Transverse colon (tissue), 4 donors: ENCODE data around the gene ZNF485. TPM values are rescaled to one million over a fixed set of nuclear protein-coding genes. Genes with fewer than 3 reads are reported as not detected.
A peak's percentile ranks its signal among the peaks of the same experiment; 100 is the strongest.

ENCODE experiments used
- DNase-seq: peaks from one replicate; pipeline ENCODE4 v3.0.0-alpha.2; 2019
- H3K27ac ChIP-seq, 4 donors: fragments of 200-600 bp; sonication (generic); 2 replicates each; pipeline ENCODE4 v1.5.1; 2016 to 2018; ENCODE audit warnings: inconsistent platforms in 4 of 4
- H3K27me3 ChIP-seq: fragments of 200-600 bp; sonication (generic); 2 replicates; pipeline ENCODE4 v1.5.1; 2017; ENCODE audit warnings: inconsistent platforms
- H3K36me3 ChIP-seq, 4 donors: fragments of 200-600 bp; sonication (generic); 2 replicates each; pipeline ENCODE4 v1.5.1; 2017 to 2019; ENCODE audit warnings: inconsistent platforms in 4 of 4
- H3K4me1 ChIP-seq, 4 donors: fragments of 200-600 bp; sonication (generic); 2 replicates each; pipeline ENCODE4 v1.5.1; 2017 to 2020; ENCODE audit warnings: inconsistent platforms in 4 of 4
- H3K4me3 ChIP-seq, 4 donors: fragments of 200-600 bp; sonication (generic); 1 replicate in 1 of 4; 2 replicates in 3 of 4; pipeline versions ENCODE4 v1.5.1 to v1.6.1; 2017 to 2019; ENCODE audit warnings: inconsistent platforms in 4 of 4
- H3K9me3 ChIP-seq, 2 donors: fragments of 200-600 bp; sonication (generic); 2 replicates each; pipeline ENCODE4 v1.5.1; 2017 to 2019; ENCODE audit warnings: inconsistent platforms in 2 of 2
- CTCF ChIP-seq, 5 experiments: fragments of 200-600 bp in 3 of 5; fragments of 450-650 bp in 2 of 5; sonication (generic) in 3 of 5; IDR thresholded peaks; 1 replicate in 2 of 5; 2 replicates in 3 of 5; pipeline ENCODE4 v1.5.1; 2016 to 2017; ENCODE audit warnings: antibody characterized with exemption in 5 of 5, inconsistent platforms in 3 of 5, mild to moderate bottlenecking in 2 of 5, moderate library complexity in 1 of 5
- EP300 ChIP-seq: sonication (generic); formaldehyde crosslinking; IDR thresholded peaks from one replicate; pipeline ENCODE4 v1.6.1; 2017; ENCODE audit warnings: antibody characterized with exemption, low read depth
- POLR2A ChIP-seq: fragments of 450-650 bp; IDR thresholded peaks from one replicate; pipeline ENCODE4 v1.6.1; 2016; ENCODE audit warnings: antibody characterized with exemption, mild to moderate bottlenecking, moderate library complexity
- POLR2AphosphoS5 ChIP-seq, 3 donors: sonication (generic); formaldehyde crosslinking; IDR thresholded peaks; one replicate each; pipeline ENCODE4 v1.6.1; 2016; ENCODE audit warnings: antibody characterized with exemption in 3 of 3
- WGBS, 2 donors: methylation state at CpG; one replicate each; pipeline ENCODE4 v1.1.5; 2018; ENCODE audit warnings: low coverage in 1 of 2; 5-methylcytosine and 5-hydroxymethylcytosine counted together
- in situ Hi-C, 4 donors: fragments of 200-750 bp; cut with MboI; loops; one replicate each; pipeline versions ENCODE4 v1.15.0 to v1.15.1; 2017; ENCODE audit warnings: low sequenced_read_pairs in 3 of 4, low pct_ligation_motif_present in 1 of 4, low pct_unique_long_range_greater_than_20kb in 1 of 4
- intact Hi-C: fragments of 100-400 bp; cut with DNase I; formaldehyde crosslinking; loops from one replicate; pipeline ENCODE4 v1.15.1; 2023; ENCODE audit warnings: low total_unique reads
- total RNA-seq, 4 donors: library from RNA; depleted of rRNA; stranded (reverse); fragments of >200 nt; gene quantifications; one replicate each; pipeline ENCODE4 v1.1.0, GENCODE V29; 2016

Gene ZNF485
- total RNA-seq, 4 donors from 2014 or later = 1.4 to 4.1 TPM; not detected in 2

- in situ Hi-C loops = no loop called here
- TF ChIP-seq EP300 (no peak), POLR2AphosphoS5 (IDR thresholded peaks at IDR 0.05) (no peak), POLR2A (no peak), CTCF (IDR thresholded peaks at IDR 0.05) (no peak)
- Histone ChIP-seq H3K4me3 (peak overlapping the region in 3 of 4 donors; percentile 59 to 64 (median 60)), H3K27me3 (no peaks in the 10 kb centered on the region), H3K9me3 (no peaks in the 10 kb centered on the region), H3K36me3 (no peaks in the 10 kb centered on the region), H3K4me1 (peaks cover 0 to 14% (median 8%) of the 10 kb centered on the region in 4 donors), H3K27ac (peak overlapping the region; percentile 66 to 79 (median 75))
- 67 to 87% methylated on average over 8 to 14 of the region's 14 CpGs for WGBS, 2 donors
- intact Hi-C loops = no loop called here
- no peak for DNase-seq
Observed at GRCh38 chr10:43573250-43574000, 32.8 kb upstream of the ZNF485 start.

DNA sequence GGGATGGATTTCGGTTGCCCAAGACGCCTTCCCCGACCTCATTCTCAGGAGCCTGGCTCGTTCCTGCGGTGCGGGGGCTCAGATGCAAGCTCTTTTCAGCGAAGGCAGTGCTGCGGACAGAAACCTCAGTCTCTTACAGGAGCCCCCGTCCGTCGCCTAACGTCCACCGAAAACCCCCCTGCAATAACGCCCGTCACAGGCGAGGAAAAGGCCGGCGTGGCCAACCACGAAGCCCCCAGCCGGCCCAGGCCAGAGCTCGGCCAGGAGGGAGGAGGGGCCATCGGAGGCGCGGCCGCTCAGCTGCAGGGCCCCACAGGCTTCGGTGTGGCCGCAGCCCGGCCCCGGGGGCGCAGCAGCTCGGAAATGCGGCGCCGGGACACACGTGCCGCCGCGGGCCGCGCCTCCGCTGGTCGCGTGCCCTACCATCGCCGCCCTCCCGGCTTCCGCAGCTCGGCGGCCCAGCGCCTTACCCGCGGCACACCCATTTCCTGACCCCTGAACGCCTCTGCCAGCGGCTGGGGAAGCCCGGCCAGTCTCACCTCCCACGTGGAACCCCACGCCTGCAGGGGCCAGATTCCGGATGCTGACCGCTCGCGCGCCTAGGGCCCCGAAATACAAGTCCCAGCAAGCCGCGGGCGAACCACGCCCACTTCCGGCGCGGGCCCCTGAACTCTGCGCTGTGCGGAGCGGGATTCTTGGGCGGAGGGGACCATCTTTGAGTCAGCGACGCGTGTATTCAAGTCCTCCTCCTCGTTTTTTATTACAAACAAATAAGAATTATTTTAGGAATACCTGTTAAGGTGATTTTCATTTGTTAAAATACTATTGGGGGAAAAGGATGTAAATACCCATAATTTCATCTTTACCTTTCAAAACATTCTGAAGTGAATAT lies 32.0 kb upstream of the ZNF485 start, which contains the start of gene ZNF239:
ZNF239 (minus strand) TSS at position 616 of the 892 bp plus-strand sequence. CDS start 16,537 bp downstream, outside the sequence.
- TF ChIP-seq CTCF (IDR thresholded peaks at IDR 0.05) = no peak
- peak; percentile 48 to 67 (median 66) for TF ChIP-seq POLR2AphosphoS5 (IDR thresholded peaks at IDR 0.05)
- TF ChIP-seq EP300 = no peak
- H3K27me3 ChIP-seq = no peaks in the 10 kb centered on the region
- no peaks in the 10 kb centered on the region for H3K9me3 ChIP-seq
- in situ Hi-C loops = no loop called here
- peak; percentile 89 for DNase-seq
- H3K4me3 ChIP-seq = peak within 1 kb of the TSS; percentile 39 to 64 (median 60)
- WGBS, 2 donors = 9 to 40% methylated on average over 2 to 76 of the region's 78 CpGs
- intact Hi-C loops = no loop called here
- H3K36me3 ChIP-seq = no peaks in the 10 kb centered on the region
- peak within 1 kb of the TSS; percentile 66 to 79 (median 75) for H3K27ac ChIP-seq
- H3K4me1 ChIP-seq = peaks cover 0 to 14% (median 8%) of the 10 kb centered on the region in 4 donors

DNA sequence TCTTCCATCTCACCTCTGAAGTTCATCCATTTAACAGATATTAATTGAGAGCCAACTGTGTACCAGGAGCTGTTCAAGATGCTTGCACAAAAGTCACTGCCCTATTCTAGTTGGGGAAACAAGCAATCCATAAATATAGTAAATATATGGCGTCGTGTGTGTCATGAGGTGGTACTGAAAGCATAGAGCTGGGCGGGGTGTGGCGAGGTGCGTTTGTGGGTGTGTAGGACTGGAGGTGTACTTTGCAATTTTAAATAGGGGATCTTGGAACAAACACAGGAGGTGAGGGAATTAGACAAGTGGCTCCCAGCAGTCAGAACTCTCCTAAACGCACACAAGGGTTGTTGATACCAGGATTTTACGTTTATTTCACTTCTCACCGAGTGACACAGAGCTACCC lies 31.3 kb upstream of the ZNF485 start:
- Histone ChIP-seq H3K9me3 (no peaks in the 10 kb centered on the region), H3K36me3 (no peaks in the 10 kb centered on the region), H3K4me3 (peak overlapping the region in 3 of 4 donors; percentile 59 to 64 (median 60)), H3K4me1 (peaks cover 0 to 14% (median 8%) of the 10 kb centered on the region in 4 donors), H3K27me3 (no peaks in the 10 kb centered on the region), H3K27ac (peak overlapping the region; percentile 66 to 79 (median 75))
- intact Hi-C loops (no loop called here), in situ Hi-C loops (no loop called here)
- no peak for DNase-seq
- 81 to 82% methylated on average over 8 of the region's 8 CpGs for WGBS, 2 donors
- TF ChIP-seq CTCF (IDR thresholded peaks at IDR 0.05) (no peak), POLR2A (no peak), EP300 (no peak), POLR2AphosphoS5 (IDR thresholded peaks at IDR 0.05) (no peak)

DNA sequence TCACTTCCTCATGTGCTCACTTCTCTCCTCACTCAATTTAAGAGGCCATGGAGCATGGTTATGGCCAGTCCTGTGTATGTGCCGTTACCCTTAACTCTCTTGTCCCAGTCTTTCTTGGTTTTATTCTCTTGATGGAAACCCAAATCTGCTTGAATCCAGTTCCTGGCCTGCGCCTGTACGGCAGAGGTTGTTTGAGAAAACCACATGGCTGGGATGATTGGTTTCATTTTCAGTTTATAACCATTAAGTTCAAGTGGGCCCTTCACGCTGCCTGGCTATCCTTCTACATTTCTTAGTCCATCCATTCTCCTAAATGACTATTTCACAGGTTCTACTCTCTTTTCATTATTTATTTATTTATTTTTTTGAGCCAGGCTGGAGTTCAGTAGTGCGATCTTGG lies 30.2 kb upstream of the ZNF485 start:
- no peak for TF ChIP-seq POLR2AphosphoS5 (IDR thresholded peaks at IDR 0.05)
- TF ChIP-seq EP300 = no peak
- TF ChIP-seq POLR2A = no peak
- no peak for TF ChIP-seq CTCF (IDR thresholded peaks at IDR 0.05)
- no peak for DNase-seq
- no peaks in the 10 kb centered on the region for H3K27me3 ChIP-seq
- no peaks in the 10 kb centered on the region for H3K9me3 ChIP-seq
- peaks cover 0 to 14% (median 8%) of the 10 kb centered on the region in 4 donors for H3K4me1 ChIP-seq
- intact Hi-C loops (no loop called here), in situ Hi-C loops (no loop called here)
- no peak overlapping the region for H3K27ac ChIP-seq
- WGBS, 2 donors = 77 to 83% methylated on average over 3 to 5 of the region's 5 CpGs
- no peaks in the 10 kb centered on the region for H3K36me3 ChIP-seq
- H3K4me3 ChIP-seq = no peak overlapping the region
